ENCODE measurements around the gene LIMS2. TPM values are rescaled to one million over a fixed set of nuclear protein-coding genes. Genes with fewer than 3 reads are reported as not detected.

Gene LIMS2
- total and polyA plus RNA-seq, 2 donors (not counting 3 experiments of a cell fraction or from before 2014, with no cell fraction given) = 48.3 to 55.6 TPM

DNA sequence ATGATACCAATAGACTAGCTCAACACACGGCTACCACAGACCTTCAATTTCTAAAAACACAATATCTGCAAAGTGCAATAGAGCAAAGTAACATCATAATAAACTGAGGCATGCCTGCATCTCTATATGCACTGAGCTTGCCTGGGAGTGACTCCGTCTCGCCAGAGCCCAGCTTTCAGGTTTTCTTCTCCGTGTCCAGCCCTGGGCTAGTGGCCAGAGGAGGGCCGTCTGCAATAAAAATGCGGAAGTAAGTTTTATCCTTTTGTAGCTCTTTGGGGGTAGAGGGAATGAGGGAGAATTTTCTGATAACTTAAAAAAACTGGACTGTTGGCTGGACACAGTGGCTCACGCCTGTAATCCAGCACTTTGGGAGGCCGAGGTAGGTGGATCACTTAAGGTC lies 70.3 kb downstream of the LIMS2 start:
- Histone ChIP-seq H3K27me3 (ENCODE audit: control insufficient read depth in 2 of 2, insufficient read depth in 2 of 2, low read length in 2 of 2) (no peaks in the 10 kb centered on the region), H4K20me1 (replicated peaks; ENCODE audit: control insufficient read depth, extremely low read depth, insufficient read depth, low read length) (no peaks in the 10 kb centered on the region), H3K4me2 (ENCODE audit: insufficient read depth, low read length) (no peak overlapping the region), H3K4me3 (replicated peaks in 1 of 3; ENCODE audit: insufficient read depth in 1 of 3, low read depth in 1 of 3, low read length in 3 of 3) (no peak overlapping the region), H3K27ac (ENCODE audit: insufficient read depth, low read depth, low read length) (no peak overlapping the region), H3K9ac (replicated peaks; ENCODE audit: extremely low read depth, insufficient read depth, low read length) (no peak overlapping the region), H3K4me1 (ENCODE audit: control insufficient read depth, extremely low read depth, insufficient read depth, low read length) (no peaks in the 10 kb centered on the region), H2AFZ (ENCODE audit: low read depth, low read length) (no peak overlapping the region), H3K79me2 (ENCODE audit: control insufficient read depth, insufficient read depth, low read length) (no peaks in the 10 kb centered on the region), H3K9me3 (replicated peaks; ENCODE audit: control insufficient read depth, insufficient read depth, low read length) (no peaks in the 10 kb centered on the region), H3K36me3 (ENCODE audit: control insufficient read depth in 2 of 2, extremely low read depth in 1 of 2, insufficient read depth in 2 of 2, low read length in 2 of 2) (no peaks in the 10 kb centered on the region), H3K9me1 (replicated peaks; ENCODE audit: control insufficient read depth, extremely low read depth, insufficient read depth, low read length) (no peaks in the 10 kb centered on the region)
- TF ChIP-seq FOS (IDR thresholded peaks at IDR 0.05; ENCODE audit: borderline replicate concordance, insufficient read depth, low read length) (no peak), GATA2 (IDR thresholded peaks at IDR 0.05; ENCODE audit: insufficient read depth, insufficient read length, low read depth, low read length) (no peak), MYC (IDR thresholded peaks at IDR 0.05; ENCODE audit: low read depth, low read length) (no peak), EZH2 (IDR thresholded peaks at IDR 0.05; ENCODE audit: borderline replicate concordance, low read depth, low read length, severe bottlenecking) (no peak), POLR2A (IDR thresholded peaks at IDR 0.05; ENCODE audit: low read depth, low read length) (no peak), JUN (IDR thresholded peaks at IDR 0.05; ENCODE audit: borderline replicate concordance, insufficient read depth, insufficient read length, low read depth) (no peak), CTCF (IDR thresholded peaks at IDR 0.05; ENCODE audit: extremely low read depth in 1 of 2, insufficient read depth in 1 of 2, low read depth in 1 of 2, low read length in 2 of 2) (no peak), POLR2AphosphoS5 (IDR thresholded peaks at IDR 0.05; ENCODE audit: insufficient read depth, low read depth, low read length) (no peak)
- TF ChIP-seq, protein P1, sequence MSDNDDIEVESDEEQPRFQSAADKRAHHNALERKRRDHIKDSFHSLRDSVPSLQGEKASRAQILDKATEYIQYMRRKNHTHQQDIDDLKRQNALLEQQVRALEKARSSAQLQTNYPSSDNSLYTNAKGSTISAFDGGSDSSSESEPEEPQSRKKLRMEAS (IDR thresholded peaks at IDR 0.05; ENCODE audit: insufficient read depth, insufficient read length) = no peak
- ChIA-PET POLR2A (interaction anchor here (0.5 kb wide), 1 partner anchor 17 kb away, joined by 6 read pairs; no protein-coding TSS in a partner anchor), CTCF (interaction anchor here (1.2 to 3.1 kb wide), 2 partner anchors 14 to 45 kb away, joined by 5 to 17 read pairs; no protein-coding TSS in a partner anchor)
- no peak for FAIRE-seq
- no TSS peak for BruUV-seq (replicated peaks)
- intact Hi-C loops (cut with micrococcal nuclease) (no loop called here), dilution Hi-C loops (cut with MboI; ENCODE audit: extremely low pct_ligation_motif_present, low sequenced_read_pairs) (no loop called here)
- DNase-seq (ENCODE audit: low read depth, low spot score) = no peak
